ENCODE results near the gene HSPB6. TPM values are rescaled to one million over a fixed set of nuclear protein-coding genes. Genes with fewer than 3 reads are reported as not detected.
"Not testable (repeated sequence)": the region's sequence is repeated elsewhere in the genome, so short reads cannot be mapped to it uniquely, and the experiment has no call there.

HSPB6 gene
- total RNA-seq, 1 donor from 2014 or later, result not detected

- intact Hi-C loops (cut with micrococcal nuclease), result no loop called here
Observed at GRCh38 chr19:35786299-35787160, 29.7 kb upstream of the HSPB6 start.

DNA sequence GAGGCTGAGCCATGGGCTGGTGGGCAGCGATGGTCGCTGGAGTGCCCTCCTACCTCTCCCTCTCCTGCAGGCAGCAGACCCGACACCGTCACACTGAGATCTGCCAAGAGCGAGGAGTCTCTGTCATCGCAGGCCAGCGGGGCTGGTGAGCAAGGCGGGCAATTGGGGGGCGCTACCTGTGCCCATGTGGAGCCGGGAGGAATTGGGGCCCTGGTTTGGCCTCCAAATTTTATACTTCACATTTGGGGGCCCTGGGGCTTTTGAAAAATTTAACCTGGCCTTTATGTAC lies 28.5 kb upstream of the HSPB6 start:
- intact Hi-C loops (cut with micrococcal nuclease), result no loop called here

- intact Hi-C loops (cut with micrococcal nuclease), result no loop called here
Observed at GRCh38 chr19:35784503-35785338, 27.9 kb upstream of the HSPB6 start.

GRCh38 chr19:35783469-35784434 lies 26.9 kb upstream of the HSPB6 start:
- intact Hi-C loops (cut with micrococcal nuclease), result no loop called here

DNA sequence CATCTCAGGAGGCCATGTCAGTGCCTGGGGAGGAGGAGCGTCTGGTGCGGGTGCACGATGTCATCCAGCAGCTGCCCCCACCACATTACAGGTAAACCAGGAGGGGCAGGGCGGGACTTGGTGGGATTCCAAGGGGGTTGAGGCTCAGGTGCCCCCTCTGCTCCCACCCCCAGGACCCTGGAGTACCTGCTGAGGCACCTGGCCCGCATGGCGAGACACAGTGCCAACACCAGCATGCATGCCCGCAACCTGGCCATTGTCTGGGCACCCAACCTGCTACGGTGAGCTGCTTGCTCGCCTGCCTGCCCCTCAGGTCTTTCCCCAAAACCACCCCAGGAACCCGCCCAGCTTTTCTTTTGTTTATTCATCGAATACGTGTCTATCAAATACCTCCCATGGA lies 25.8 kb upstream of the HSPB6 start:
- intact Hi-C loops (cut with micrococcal nuclease), result no loop called here

- intact Hi-C loops (cut with micrococcal nuclease), result no loop called here
Observed at GRCh38 chr19:35781650-35782049, 24.8 kb upstream of the HSPB6 start.

- intact Hi-C loops (cut with micrococcal nuclease), result no loop called here
Observed at GRCh38 chr19:35780717-35781116, 23.9 kb upstream of the HSPB6 start.

DNA sequence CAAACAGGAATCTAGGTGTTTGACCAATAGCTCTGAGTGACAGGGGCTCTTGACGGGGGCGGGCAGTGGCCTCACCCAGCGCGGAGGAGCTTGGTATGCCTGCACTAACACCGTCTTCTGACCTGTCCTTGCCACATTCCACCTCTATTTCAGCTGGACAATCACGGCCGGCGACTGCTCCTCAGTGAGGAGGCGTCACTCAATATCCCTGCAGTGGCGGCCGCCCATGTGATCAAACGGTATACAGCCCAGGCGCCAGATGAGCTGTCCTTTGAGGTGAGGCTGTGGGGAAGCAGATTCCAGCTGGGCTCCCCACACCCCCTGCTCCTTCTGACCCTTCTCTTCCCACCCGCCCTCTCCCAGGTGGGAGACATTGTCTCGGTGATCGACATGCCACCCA lies 23.2 kb upstream of the HSPB6 start:
- intact Hi-C loops (cut with micrococcal nuclease), result no loop called here

- intact Hi-C loops (cut with micrococcal nuclease), result no loop called here
Observed at GRCh38 chr19:35779033-35779432, 22.2 kb upstream of the HSPB6 start.

- intact Hi-C loops (cut with micrococcal nuclease), result no loop called here
Observed at GRCh38 chr19:35777961-35778360, 21.1 kb upstream of the HSPB6 start.

DNA sequence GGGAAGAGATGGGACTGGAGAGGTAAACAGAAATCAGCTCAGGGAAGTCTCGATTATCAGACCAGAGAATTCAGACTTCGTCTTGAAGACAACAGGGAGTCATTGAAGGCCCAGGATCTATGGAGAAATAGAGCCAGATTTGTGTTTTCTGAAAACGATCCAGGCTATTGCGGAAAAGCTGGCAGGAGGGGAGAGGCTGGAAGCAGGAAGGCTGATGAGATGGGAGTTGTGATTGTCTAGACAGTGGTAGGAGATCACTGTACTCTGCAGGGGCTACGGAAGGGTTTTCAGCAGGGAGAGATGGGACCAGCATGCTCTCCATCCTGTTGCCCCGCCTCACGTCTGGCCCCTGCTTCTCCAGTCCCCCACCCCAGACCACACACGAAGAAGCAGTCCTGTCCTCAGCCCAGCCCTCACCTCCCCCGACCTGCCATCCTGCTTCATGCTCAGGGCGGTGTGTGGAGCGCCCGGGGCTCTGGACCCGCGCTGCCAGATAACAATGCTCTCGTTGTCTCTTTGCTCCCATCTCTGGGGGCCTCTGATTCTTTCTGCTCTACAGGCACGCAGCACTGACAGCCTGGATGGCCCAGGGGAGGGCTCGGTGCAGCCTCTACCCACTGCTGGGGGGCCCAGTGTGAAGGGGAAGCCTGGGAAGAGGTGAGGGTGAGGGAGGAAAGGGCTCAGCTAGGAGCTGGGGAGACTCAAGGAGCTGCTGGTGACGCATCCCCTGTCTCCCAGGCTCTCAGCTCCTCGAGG lies 20.4 kb upstream of the HSPB6 start:
- intact Hi-C loops (cut with micrococcal nuclease), result no loop called here

DNA sequence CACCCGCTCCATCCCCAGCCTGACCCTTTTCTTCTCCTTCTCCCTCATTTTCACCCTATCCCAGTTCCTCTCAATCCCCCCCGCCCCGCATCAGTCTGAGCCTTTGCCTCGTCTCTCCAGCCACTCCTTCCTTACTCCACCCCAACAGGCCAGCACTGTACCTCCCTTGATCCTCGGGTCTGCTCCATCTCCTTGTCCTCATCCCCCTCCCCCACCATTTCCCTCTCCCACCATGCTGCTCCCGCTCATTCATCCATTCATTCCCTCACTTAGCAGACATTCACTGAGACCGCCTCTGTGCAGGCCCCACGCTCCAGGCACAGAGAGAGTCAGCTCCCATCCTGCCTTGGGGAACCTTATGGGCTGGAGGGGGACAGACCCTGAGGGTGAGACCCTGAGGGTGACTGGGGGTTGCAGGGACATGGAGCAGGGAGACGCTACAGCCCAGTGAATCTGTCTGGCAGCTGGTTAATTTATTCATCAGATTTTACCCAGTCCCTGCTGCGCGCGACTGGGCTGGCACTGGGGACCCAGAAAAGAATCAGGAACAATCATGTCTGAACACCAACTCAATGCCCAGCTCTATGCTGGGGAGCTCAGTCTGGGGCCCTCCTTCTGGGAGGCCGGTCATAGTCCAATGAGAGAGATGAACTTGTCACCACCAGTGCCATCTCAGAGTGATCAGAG lies 19.4 kb upstream of the HSPB6 start:
- intact Hi-C loops (cut with micrococcal nuclease), result no loop called here

GRCh38 chr19:35775298-35776101 lies 18.7 kb upstream of the HSPB6 start, which contains the start of gene ARHGAP33:
Gene ARHGAP33 (plus strand): TSS chr19:35775564. CDS start chr19:35775659, 95 bp downstream.
- intact Hi-C loops (cut with micrococcal nuclease), result loop anchor here (1.0 to 2.0 kb wide), 13 partner anchors 17 to 340 kb away; partner anchors contain the start of genes ALKBH6, COX6B1, LIN37 and PROSER3

- intact Hi-C loops (cut with micrococcal nuclease), result loop anchor here (1.0 to 2.0 kb wide), 13 partner anchors 17 to 340 kb away; partner anchors contain the start of genes ALKBH6, COX6B1, LIN37 and PROSER3
Observed at GRCh38 chr19:35775046-35775297, 18.1 kb upstream of the HSPB6 start.

- intact Hi-C loops (cut with micrococcal nuclease), result loop anchor here (1.0 to 2.0 kb wide), 13 partner anchors 16 to 341 kb away; partner anchors contain the start of genes ALKBH6, COX6B1, LIN37 and PROSER3
Observed at GRCh38 chr19:35774274-35775045, 17.6 kb upstream of the HSPB6 start.

DNA sequence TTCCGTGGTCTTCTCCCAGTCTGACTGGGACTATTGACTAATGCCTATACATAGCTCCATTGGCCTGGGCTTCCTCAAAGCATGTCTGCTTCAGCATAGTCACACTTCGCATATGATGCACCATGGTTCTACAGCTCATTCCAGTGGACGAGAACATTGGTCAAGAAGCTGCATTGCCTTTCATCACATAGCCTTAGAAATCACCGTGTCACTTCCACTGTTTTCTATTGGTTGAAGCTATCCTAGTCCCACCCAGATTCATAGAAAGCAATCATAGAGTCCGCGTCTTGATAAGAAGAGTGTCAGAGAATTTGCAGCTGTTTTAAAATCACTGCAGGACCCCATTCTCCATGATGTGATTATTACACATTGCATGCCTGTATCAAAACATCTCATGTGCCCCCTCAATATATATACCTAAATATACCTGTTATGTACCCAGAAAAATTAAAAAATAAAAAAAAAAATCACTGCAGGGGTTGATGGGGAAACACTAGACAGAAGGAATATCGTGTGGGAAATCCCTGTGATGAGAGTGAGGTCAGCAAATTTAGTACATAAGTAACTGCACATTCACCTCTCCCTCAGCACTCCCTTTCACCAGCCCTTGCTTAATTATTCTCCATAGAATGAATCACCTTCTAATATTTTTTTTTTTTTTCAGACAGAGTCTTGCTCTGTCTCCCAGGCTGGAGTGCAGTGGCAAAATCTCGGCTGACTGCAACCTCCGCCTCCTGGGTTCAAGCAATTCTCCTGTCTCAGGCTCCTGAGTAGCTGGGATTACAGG lies 16.4 kb upstream of the HSPB6 start:
- intact Hi-C loops (cut with micrococcal nuclease), result no loop called here

- intact Hi-C loops (cut with micrococcal nuclease), result not testable (repeated sequence)
Observed at GRCh38 chr19:35772362-35772761, 15.5 kb upstream of the HSPB6 start.

DNA sequence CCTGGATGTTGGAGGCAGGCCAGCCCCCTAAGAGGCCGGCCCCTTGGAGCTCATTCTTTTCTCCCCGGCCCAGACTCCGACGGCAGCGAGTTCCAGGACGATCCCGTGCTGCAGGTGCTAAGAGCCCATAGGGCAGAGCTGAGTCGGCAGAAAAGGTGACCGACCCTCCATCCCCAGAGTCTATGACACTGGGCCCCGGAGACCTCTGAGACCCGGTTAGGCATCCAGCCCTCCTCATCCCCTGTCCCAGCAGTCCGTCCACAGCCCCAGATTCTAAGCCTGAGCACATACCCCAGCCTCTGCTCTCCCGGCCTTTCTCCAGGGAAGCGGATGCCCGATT lies 11.2 kb upstream of the HSPB6 start:
- intact Hi-C loops (cut with micrococcal nuclease), result no loop called here

Measured in T-helper 1 cell treated with Interleukin-12 subunit alpha and Interleukin-12 subunit beta and Interleukin-4 antibody, amounts not matched to agents 30 ng/mL and 1 ng/mL, for 36 hours (primary cell).